ENCODE measurements around the gene CAT. TPM values are rescaled to one million over a fixed set of nuclear protein-coding genes. Genes with fewer than 3 reads are reported as not detected.

Gene CAT
- polyA plus RNA-seq, 1 of the 3 experiments (the other 2 are of a cell fraction), result 26.6 TPM

- TF ChIP-seq MXI1 (IDR thresholded peaks at IDR 0.05; ENCODE audit: low read depth, low read length) (no peak), POLR2AphosphoS5 (IDR thresholded peaks at IDR 0.05; ENCODE audit: low read depth, low read length) (no peak)
Measured at GRCh38 chr11:34433899-34434298, 4.8 kb upstream of the CAT start (continued).

GRCh38 chr11:34437224-34438125, 1.3 kb upstream of the CAT start:
- Histone ChIP-seq H3K9me3 (no peaks in the 10 kb centered on the region), H3K9me2 (no peaks in the 10 kb centered on the region), H2AFZ (ENCODE audit: low read depth) (peak overlapping the region; percentile 88), H3K9ac (peak overlapping the region; percentile 84), H3K27me3 (ENCODE audit: insufficient read depth) (no peaks in the 10 kb centered on the region), H3F3A (replicated peaks; ENCODE audit: insufficient read depth) (no peaks in the 10 kb centered on the region), H3K27ac (ENCODE audit: low read depth in 2 of 2, low read length in 1 of 2) (peak overlapping the region; percentile 61 to 93; a peak in 3 of 4 replicates), H3K4me1 (ENCODE audit: control insufficient read depth in 1 of 2, insufficient read depth in 2 of 2, low read depth in 1 of 2, low read length in 1 of 2) (peaks cover 6 to 9% of the 10 kb centered on the region in 2 experiments; a peak in 3 of 4 replicates), H4K20me1 (ENCODE audit: insufficient read depth) (no peaks in the 10 kb centered on the region), H3K79me2 (ENCODE audit: insufficient read depth) (peaks cover 25% of the 10 kb centered on the region), H3K4me2 (peak overlapping the region; percentile 89), H3K36me3 (replicated peaks in 1 of 2; ENCODE audit: control insufficient read depth in 1 of 2, insufficient read depth in 2 of 2, low read length in 1 of 2) (no peaks in the 10 kb centered on the region), H3K4me3 (ENCODE audit: low read depth in 2 of 2, low read length in 1 of 2) (peak overlapping the region; percentile 91 to 92)
- CTCF ChIA-PET, result interaction anchor here (0.6 to 2.5 kb wide), 7 partner anchors 9 to 264 kb away, joined by 3 to 9 read pairs (median 4); no protein-coding TSS in a partner anchor
- POLR2A ChIA-PET, result interaction anchor here (0.5 kb wide), 1 partner anchor 12 kb away, joined by 3 read pairs; no protein-coding TSS in a partner anchor
- TF ChIP-seq EP300 (IDR thresholded peaks at IDR 0.05; ENCODE audit: borderline replicate concordance in 1 of 2, low read depth in 1 of 2, low read length in 1 of 2) (no peak), TCF12 (IDR thresholded peaks at IDR 0.05) (no peak), RFX5 (IDR thresholded peaks at IDR 0.05; ENCODE audit: low read length) (no peak), TEAD4 (IDR thresholded peaks at IDR 0.05; ENCODE audit: borderline replicate concordance, insufficient read depth) (no peak), FOXJ3 (CRISPR knock-in tag; IDR thresholded peaks at IDR 0.05) (no peak), SMC3 (IDR thresholded peaks at IDR 0.05; ENCODE audit: low read depth, low read length) (no peak), RXRA (IDR thresholded peaks at IDR 0.05; ENCODE audit: borderline replicate concordance, low read depth) (no peak), CHD2 (IDR thresholded peaks at IDR 0.05; ENCODE audit: low read length, partially characterized antibody) (no peak), GABPA (IDR thresholded peaks at IDR 0.05; ENCODE audit: low read depth) (no peak), CTCF (IDR thresholded peaks at IDR 0.05) (no peak), SIN3A (IDR thresholded peaks at IDR 0.05; ENCODE audit: borderline replicate concordance, low read depth, low read length) (no peak), NFIC (IDR thresholded peaks at IDR 0.05; ENCODE audit: borderline replicate concordance) (no peak)
- 87% methylated on average over 2 of the region's 2 CpGs for WGBS (ENCODE audit: low lambda C conversion rate)
- DNase-seq, result no peak
